ENCODE results near the gene RCC1. TPM values are rescaled to one million over a fixed set of nuclear protein-coding genes. Genes with fewer than 3 reads are reported as not detected.

The RCC1 gene
- total RNA-seq, 4 donors from 2014 or later: 6.1 to 24.5 (median 13.7) TPM

DNA sequence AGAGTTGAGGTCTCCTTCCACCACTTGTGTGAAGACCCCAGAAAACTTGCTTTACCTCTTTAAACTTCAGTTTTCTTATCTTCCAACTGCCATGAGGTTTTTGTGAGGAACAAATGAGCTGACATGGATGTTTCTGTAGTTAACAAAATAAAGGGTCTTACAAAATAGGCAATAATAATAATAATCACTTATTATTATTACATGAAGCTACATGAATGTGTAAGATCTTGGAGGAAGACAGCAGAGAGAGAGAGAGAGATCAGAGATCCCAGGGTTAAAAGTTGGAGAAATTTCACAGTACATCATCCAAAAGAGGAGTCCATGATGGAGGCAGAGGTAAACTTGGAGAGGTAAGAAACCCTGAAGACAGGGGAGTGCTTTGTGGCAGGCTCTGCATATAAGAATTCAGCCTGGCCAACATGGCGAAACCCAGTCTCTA lies 10.7 kb downstream of the RCC1 start:
- in situ Hi-C loops (cut with MboI; ENCODE audit: low sequenced_read_pairs in 4 of 4) (loop anchor here (5.0 to 25.0 kb wide), 5 partner anchors 86 to 371 kb away; no protein-coding TSS in a partner anchor), intact Hi-C loops (cut with DNase I; ENCODE audit: low total_unique reads) (loop anchor here (5.0 to 10.0 kb wide), 2 partner anchors 221 to 668 kb away; partner anchors contain the start of genes SRSF4 and YTHDF2)
- H3K27ac ChIP-seq: no peak overlapping the region
- no peaks in the 10 kb centered on the region for H3K27me3 ChIP-seq
- ATAC-seq (no peak), DNase-seq (no peak)
- H3K4me3 ChIP-seq: no peak overlapping the region
- no peaks in the 10 kb centered on the region for H3K9me3 ChIP-seq
- peaks cover 10 to 19% of the 10 kb centered on the region in 2 donors for H3K4me1 ChIP-seq
- peaks cover 0 to 25% of the 10 kb centered on the region in 2 donors for H3K36me3 ChIP-seq
- TF ChIP-seq, protein P1, sequence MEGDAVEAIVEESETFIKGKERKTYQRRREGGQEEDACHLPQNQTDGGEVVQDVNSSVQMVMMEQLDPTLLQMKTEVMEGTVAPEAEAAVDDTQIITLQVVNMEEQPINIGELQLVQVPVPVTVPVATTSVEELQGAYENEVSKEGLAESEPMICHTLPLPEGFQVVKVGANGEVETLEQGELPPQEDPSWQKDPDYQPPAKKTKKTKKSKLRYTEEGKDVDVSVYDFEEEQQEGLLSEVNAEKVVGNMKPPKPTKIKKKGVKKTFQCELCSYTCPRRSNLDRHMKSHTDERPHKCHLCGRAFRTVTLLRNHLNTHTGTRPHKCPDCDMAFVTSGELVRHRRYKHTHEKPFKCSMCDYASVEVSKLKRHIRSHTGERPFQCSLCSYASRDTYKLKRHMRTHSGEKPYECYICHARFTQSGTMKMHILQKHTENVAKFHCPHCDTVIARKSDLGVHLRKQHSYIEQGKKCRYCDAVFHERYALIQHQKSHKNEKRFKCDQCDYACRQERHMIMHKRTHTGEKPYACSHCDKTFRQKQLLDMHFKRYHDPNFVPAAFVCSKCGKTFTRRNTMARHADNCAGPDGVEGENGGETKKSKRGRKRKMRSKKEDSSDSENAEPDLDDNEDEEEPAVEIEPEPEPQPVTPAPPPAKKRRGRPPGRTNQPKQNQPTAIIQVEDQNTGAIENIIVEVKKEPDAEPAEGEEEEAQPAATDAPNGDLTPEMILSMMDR (IDR thresholded peaks at IDR 0.05 in 4 of 5, conservative IDR thresholded peaks at IDR 0.05 in 1 of 5): no peak
- TF ChIP-seq POLR2A (IDR thresholded peaks at IDR 0.05): no peak

DNA sequence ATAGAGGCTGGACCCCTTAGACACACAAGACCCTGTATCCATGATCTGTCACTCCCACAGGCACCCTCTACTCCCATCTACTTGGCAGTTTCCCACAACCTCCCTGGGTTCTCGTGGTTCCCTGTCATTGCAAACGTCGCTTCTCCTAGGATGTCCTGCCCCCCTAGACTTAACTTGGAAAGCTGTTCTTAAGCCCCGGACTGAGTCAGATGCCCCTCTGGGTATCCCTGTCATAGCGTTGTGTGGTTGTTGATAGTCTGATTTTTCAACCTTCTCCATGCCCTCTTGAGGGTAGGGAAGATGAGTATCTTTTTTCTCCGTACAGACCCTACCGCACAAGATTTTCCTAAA lies 11.8 kb downstream of the RCC1 start:
- no peaks in the 10 kb centered on the region for H3K9me3 ChIP-seq
- in situ Hi-C loops (cut with MboI; ENCODE audit: low sequenced_read_pairs in 4 of 4): loop anchor here (5.0 to 25.0 kb wide), 5 partner anchors 85 to 370 kb away; no protein-coding TSS in a partner anchor
- H3K36me3 ChIP-seq: peaks cover 0 to 16% of the 10 kb centered on the region in 2 donors
- TF ChIP-seq, protein P1 (IDR thresholded peaks at IDR 0.05 in 4 of 5, conservative IDR thresholded peaks at IDR 0.05 in 1 of 5): no peak
- TF ChIP-seq POLR2A (IDR thresholded peaks at IDR 0.05): no peak
- intact Hi-C loops (cut with DNase I; ENCODE audit: low total_unique reads): loop anchor here (5.0 to 10.0 kb wide), 2 partner anchors 220 to 667 kb away; partner anchors contain the start of genes SRSF4 and YTHDF2
- peak; percentile 24 to 36 for ATAC-seq
- H3K4me3 ChIP-seq: peak overlapping the region; percentile 58 to 93 (median 67)
- H3K27me3 ChIP-seq: no peaks in the 10 kb centered on the region
- H3K27ac ChIP-seq: peak overlapping the region; percentile 65 to 92 (median 82)
- DNase-seq: no peak
- peaks cover 5 to 13% of the 10 kb centered on the region in 2 donors for H3K4me1 ChIP-seq

DNA sequence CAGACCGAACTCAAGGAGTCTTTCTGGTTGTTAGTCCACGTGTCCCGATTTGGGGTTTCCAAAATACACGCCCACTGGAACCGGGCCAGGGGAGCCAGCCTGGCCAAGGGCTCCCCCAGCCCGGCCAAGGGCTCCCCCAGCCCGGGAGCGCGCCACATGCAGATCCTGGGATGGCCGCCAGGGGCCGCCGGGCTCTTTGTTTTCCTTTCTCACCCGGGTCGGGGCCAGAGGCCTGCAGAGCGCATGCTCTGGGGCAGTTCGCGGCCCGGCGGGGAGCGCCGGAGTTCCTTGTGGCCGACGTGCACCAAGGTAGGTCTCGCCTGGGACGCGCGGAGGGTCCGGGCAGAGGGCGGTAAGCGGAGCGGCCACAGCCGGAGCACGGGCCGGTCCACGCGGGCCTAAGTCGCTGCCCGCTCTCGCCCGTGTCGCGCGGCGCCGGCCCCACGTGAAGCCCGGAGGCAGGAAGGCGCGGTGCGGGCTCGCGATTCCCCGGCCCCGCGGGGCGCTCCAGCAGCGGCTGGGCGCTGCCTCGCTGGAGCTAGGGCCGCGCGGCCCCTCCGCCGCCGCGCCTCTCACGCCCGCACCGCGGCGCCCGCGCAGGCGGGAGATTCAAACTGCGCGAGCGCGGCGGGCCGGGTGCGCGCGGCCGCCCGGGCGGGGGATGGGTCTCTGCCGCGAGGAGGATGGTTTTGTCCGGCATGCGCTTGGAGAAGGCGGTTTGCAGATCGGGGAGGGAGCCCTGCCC lies 12.3 kb downstream of the RCC1 start:
- ATAC-seq (peak; percentile 90 to 91), DNase-seq (peak; percentile 79 to 85)
- H3K36me3 ChIP-seq: peaks cover 0 to 10% of the 10 kb centered on the region in 2 donors
- H3K27me3 ChIP-seq: no peaks in the 10 kb centered on the region
- peak overlapping the region; percentile 58 to 93 (median 67) for H3K4me3 ChIP-seq
- H3K4me1 ChIP-seq: peaks cover 5 to 13% of the 10 kb centered on the region in 2 donors
- H3K27ac ChIP-seq: peak overlapping the region; percentile 65 to 92 (median 82)
- TF ChIP-seq, protein P1 (IDR thresholded peaks at IDR 0.05 in 4 of 5, conservative IDR thresholded peaks at IDR 0.05 in 1 of 5): peak; percentile 98 to 100 (median 99)
- TF ChIP-seq POLR2A (IDR thresholded peaks at IDR 0.05): peak; percentile 45 to 63
- intact Hi-C loops (cut with DNase I; ENCODE audit: low total_unique reads): loop anchor here (1.0 to 10.0 kb wide), 6 partner anchors 35 to 667 kb away; partner anchors contain the start of genes SRSF4, TRNAU1AP and YTHDF2
- H3K9me3 ChIP-seq: no peaks in the 10 kb centered on the region
- in situ Hi-C loops (cut with MboI; ENCODE audit: low sequenced_read_pairs in 4 of 4): loop anchor here (5.0 to 25.0 kb wide), 5 partner anchors 84 to 369 kb away; no protein-coding TSS in a partner anchor

DNA sequence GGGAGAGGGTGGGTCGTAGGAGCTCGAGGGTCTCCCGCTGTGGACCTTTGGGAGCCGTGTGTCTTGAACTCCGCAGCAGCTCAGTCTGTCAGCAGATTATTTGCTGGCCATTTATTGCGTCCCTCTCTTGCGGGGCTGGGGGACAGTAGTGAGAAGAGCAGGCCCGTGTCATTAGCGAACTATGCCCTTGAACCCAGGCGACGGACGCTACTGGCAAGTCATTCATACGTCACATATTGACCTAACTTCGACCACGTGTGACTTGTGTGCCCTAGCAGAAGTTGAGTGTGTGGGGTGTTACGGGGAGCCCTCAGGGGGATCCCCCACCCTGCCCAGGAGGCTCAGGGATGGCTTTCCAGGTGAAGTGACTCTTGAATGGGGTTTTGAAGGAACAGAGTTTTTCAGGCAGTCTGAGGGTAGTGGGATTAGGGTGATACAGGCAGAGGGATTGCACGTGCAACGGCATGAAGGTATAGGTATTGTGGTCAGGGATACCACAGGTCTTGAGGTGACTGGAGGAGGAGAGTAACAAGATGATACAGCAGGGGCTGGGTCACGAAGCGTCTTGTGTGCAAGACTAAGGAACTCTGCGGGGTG lies 13.0 kb downstream of the RCC1 start:
- Histone ChIP-seq H3K9me3 (no peaks in the 10 kb centered on the region), H3K27ac (peak overlapping the region; percentile 43 to 92 (median 76)), H3K27me3 (no peaks in the 10 kb centered on the region), H3K36me3 (peaks cover 0 to 5% of the 10 kb centered on the region in 2 donors), H3K4me3 (peak overlapping the region; percentile 58 to 93 (median 67)), H3K4me1 (peaks cover 5 to 13% of the 10 kb centered on the region in 2 donors)
- intact Hi-C loops (cut with DNase I; ENCODE audit: low total_unique reads): loop anchor here (1.0 to 10.0 kb wide), 6 partner anchors 34 to 666 kb away; partner anchors contain the start of genes SRSF4, TRNAU1AP and YTHDF2
- in situ Hi-C loops (cut with MboI; ENCODE audit: low sequenced_read_pairs in 4 of 4): loop anchor here (5.0 to 25.0 kb wide), 5 partner anchors 83 to 368 kb away; no protein-coding TSS in a partner anchor
- DNase-seq (no peak), ATAC-seq (no peak)
- TF ChIP-seq, protein P1 (IDR thresholded peaks at IDR 0.05 in 4 of 5, conservative IDR thresholded peaks at IDR 0.05 in 1 of 5): no peak
- no peak for TF ChIP-seq POLR2A (IDR thresholded peaks at IDR 0.05)
